K562 (cell line): ENCODE data around the gene FAM50A. TPM values are rescaled to one million over a fixed set of nuclear protein-coding genes. Genes with fewer than 3 reads are reported as not detected.

ENCODE experiments used
- CBFB ChIP-seq: sonication (generic); formaldehyde crosslinking; IDR thresholded peaks from 2 replicates; pipeline ENCODE4 v1.4.0; 2020; ENCODE audit warnings: mild to moderate bottlenecking, missing genetic modification reagents
- CCAR2 ChIP-seq: fragments of 200-400 bp; formaldehyde crosslinking; IDR thresholded peaks from 2 replicates; pipeline ENCODE4 v1.6.1; 2017; ENCODE audit warnings: mild to moderate bottlenecking, low read depth, low read length
- ETS1 ChIP-seq: conservative IDR thresholded peaks from 2 replicates; pipeline ENCODE4 v1.6.1; 2011; ENCODE audit warnings: low read depth, mild to moderate bottlenecking, low read length; ENCODE audit not compliant: control insufficient read depth
- ETV5 ChIP-seq: sonication (generic); formaldehyde crosslinking; IDR thresholded peaks from 2 replicates; pipeline ENCODE4 v1.4.0; 2020; ENCODE audit warnings: low read depth, mild to moderate bottlenecking, missing genetic modification reagents
- EWSR1 ChIP-seq: fragments of 450-650 bp; IDR thresholded peaks from 2 replicates; pipeline ENCODE4 v1.6.1; 2018; ENCODE audit warnings: borderline replicate concordance, mild to moderate bottlenecking, low read depth, moderate library complexity; ENCODE audit not compliant: partially characterized antibody
- GTF2A2 ChIP-seq: IDR thresholded peaks from 2 replicates; pipeline ENCODE4 v1.6.1; 2016; ENCODE audit warnings: mild to moderate bottlenecking, missing genetic modification characterization, missing compliant biosample characterization
- HDAC1 ChIP-seq, 2 experiments: fragments of 450-650 bp; IDR thresholded peaks; 2 replicates each; pipeline ENCODE4 v1.6.1; 2016 to 2017; ENCODE audit warnings: inconsistent platforms in 1 of 2, mild to moderate bottlenecking in 1 of 2, moderate library complexity in 1 of 2
- HDAC3 ChIP-seq: fragments of 450-650 bp; IDR thresholded peaks from 2 replicates; pipeline ENCODE4 v1.6.1; 2018; ENCODE audit warnings: borderline replicate concordance, mild to moderate bottlenecking, moderate library complexity; ENCODE audit not compliant: partially characterized antibody
- HNRNPH1 ChIP-seq: fragments of 200-400 bp; formaldehyde crosslinking; optimal IDR thresholded peaks from 2 replicates; pipeline ENCODE3; 2017; ENCODE audit warnings: low read depth, mild to moderate bottlenecking, low read length, moderate library complexity
- LCOR ChIP-seq: sonication (generic); formaldehyde crosslinking; IDR thresholded peaks from 2 replicates; pipeline ENCODE4 v1.8.0; 2022; ENCODE audit warnings: mild to moderate bottlenecking, missing genetic modification reagents
- LEF1 ChIP-seq: fragments of 450-650 bp; IDR thresholded peaks from 2 replicates; pipeline ENCODE4 v1.6.1; 2016; ENCODE audit warnings: mild to moderate bottlenecking
- PHB ChIP-seq: fragments of 250-450 bp; sonication (Bioruptor Pico); IDR thresholded peaks from 2 replicates; pipeline ENCODE4 v1.5.0; 2021
- RAD21 ChIP-seq, 2 experiments: fragments of 250-450 bp in 1 of 2; fragments of 450-650 bp in 1 of 2; sonication (Bioruptor Pico) in 1 of 2; formaldehyde crosslinking in 1 of 2; IDR thresholded peaks in 1 of 2; conservative IDR thresholded peaks in 1 of 2; 2 replicates each; pipeline versions ENCODE4 v1.4.0 to v1.8.0; 2020 to 2022; ENCODE audit warnings: mild to moderate bottlenecking in 2 of 2, moderate library complexity in 1 of 2
- SAP30 ChIP-seq: fragments of 200-600 bp; sonication (generic); IDR thresholded peaks from 2 replicates; pipeline ENCODE4 v1.6.1; 2012; ENCODE audit warnings: borderline replicate concordance, low read depth, mild to moderate bottlenecking, moderate library complexity, low read length, control low read depth, inconsistent platforms; ENCODE audit not compliant: insufficient read depth, poor library complexity, severe bottlenecking
- SMARCA5 ChIP-seq: fragments of 450-650 bp; IDR thresholded peaks from 2 replicates; pipeline ENCODE4 v1.6.1; 2016
- SMC3 ChIP-seq: conservative IDR thresholded peaks from 2 replicates; pipeline ENCODE4 v1.6.1; 2011; ENCODE audit warnings: low read depth, low read length, improper control_type of control experiment; ENCODE audit not compliant: insufficient read depth
- TCF3 ChIP-seq: sonication (generic); formaldehyde crosslinking; IDR thresholded peaks from 2 replicates; pipeline ENCODE4 v1.4.0; 2020; ENCODE audit warnings: mild to moderate bottlenecking, missing genetic modification reagents
- TCFL5 ChIP-seq: fragments of 250-450 bp; sonication (Bioruptor Pico); conservative IDR thresholded peaks from 2 replicates; pipeline ENCODE4 v1.6.1; 2021; ENCODE audit warnings: mild to moderate bottlenecking, moderate library complexity, matching md5 sums
- THRA ChIP-seq: fragments of 450-650 bp; IDR thresholded peaks from 2 replicates; pipeline ENCODE4 v1.6.1; 2017; ENCODE audit warnings: mild to moderate bottlenecking, moderate library complexity
- ZBTB26 ChIP-seq: fragments of 450-650 bp; formaldehyde crosslinking; IDR thresholded peaks from 2 replicates; pipeline ENCODE4 v1.4.0; 2022; ENCODE audit warnings: missing genetic modification characterization
- ZNF263 ChIP-seq: sonication (generic); formaldehyde crosslinking; IDR thresholded peaks from 2 replicates; pipeline ENCODE4 v1.8.0; 2022; ENCODE audit warnings: mild to moderate bottlenecking, missing genetic modification reagents, borderline replicate concordance
- ZNF445 ChIP-seq: fragments of 250-450 bp; sonication (Bioruptor Pico); IDR thresholded peaks from 2 replicates; pipeline ENCODE4 v1.4.0; 2020; ENCODE audit warnings: low read depth, mild to moderate bottlenecking, moderate library complexity
- ZNF696 ChIP-seq: fragments of 250-450 bp; sonication (Bioruptor Pico); conservative IDR thresholded peaks from 2 replicates; pipeline ENCODE4 v1.4.0; 2020; ENCODE audit warnings: mild to moderate bottlenecking, moderate library complexity
- polyA plus RNA-seq, 8 experiments: library from polyadenylated mRNA; depleted of rRNA in 4 of 8; stranded (reverse) in 5 of 8; unstranded in 3 of 8; fragments of >200 nt; fragmentation: Nextera tagmentation in 2 of 8; fragmentation: Illumina TruSeq in 1 of 8; extraction: Ambion mirVana in 2 of 8; extraction: Trizol in 1 of 8; gene quantifications; 2 replicates each; pipeline versions ENCODE4 v1.2.1 to v1.2.3, GENCODE V29; 2011 to 2014; ENCODE audit warnings: inconsistent platforms in 1 of 8, missing spikeins in 1 of 8
- total RNA-seq, 7 experiments: library from RNA; depleted of rRNA in 6 of 7; stranded (reverse); fragments of >200 nt in 6 of 7; fragmentation: Illumina TruSeq in 2 of 7; extraction: Trizol in 2 of 7; gene quantifications; 2 replicates each; pipeline versions ENCODE4 v1.2.1 to v1.2.3, GENCODE V29; 2011 to 2021; ENCODE audit warnings: low replicate concordance in 1 of 7
- TF ChIP-seq, protein P1 (sequence below): fragments of 250-450 bp; sonication (Bioruptor Pico); IDR thresholded peaks from 2 replicates; pipeline ENCODE4 v1.8.0; 2021; ENCODE audit warnings: mild to moderate bottlenecking, moderate library complexity

The FAM50A gene
- total and polyA plus RNA-seq, 9 of the 15 experiments (the other 6 are each of a cell fraction or from before 2014, with no cell fraction given): 4.4 to 114 (median 67.3) TPM

DNA sequence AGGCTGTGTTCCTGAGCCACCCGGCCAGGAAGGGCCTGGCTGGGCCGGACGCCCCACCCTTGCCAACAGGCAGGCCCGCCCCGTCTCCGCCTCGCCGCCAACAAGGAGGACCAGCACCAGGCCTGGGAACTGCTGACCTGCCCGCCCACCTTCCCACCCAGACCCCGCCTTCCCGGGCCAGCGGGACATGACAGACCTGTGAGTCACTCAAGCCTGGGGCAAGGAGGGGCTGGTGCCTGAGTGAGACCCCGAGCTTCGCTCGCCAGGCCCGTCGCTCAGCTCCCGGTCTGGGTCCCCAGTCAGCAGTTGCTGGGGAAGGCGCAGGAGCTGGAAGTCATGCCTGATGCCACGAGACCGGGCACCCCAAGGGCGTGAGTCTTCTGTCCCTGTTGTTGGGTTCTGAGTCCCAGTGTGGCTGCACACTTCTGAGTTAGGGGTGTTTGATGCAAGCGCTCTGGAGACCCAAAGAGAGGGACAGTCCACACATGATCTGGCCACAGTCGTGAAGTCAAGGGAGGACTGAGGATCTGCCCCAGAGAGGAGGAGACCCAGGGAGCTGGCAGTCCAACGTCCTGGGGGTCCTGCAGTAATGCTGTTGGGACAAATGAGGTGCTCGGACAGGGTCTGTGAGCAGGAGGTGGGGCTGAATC, 34.6 kb upstream of the FAM50A start, which contains the start of gene DNASE1L1 (continued):
- no peak for TF ChIP-seq GTF2A2
- no peak for TF ChIP-seq ZBTB26
- no peak for TF ChIP-seq TCFL5 (CRISPR knock-in tag)
- TF ChIP-seq CCAR2: no peak
- TF ChIP-seq LCOR (CRISPR knock-in tag): no peak; the same call in 1 of the 2 replicates
- no peak for TF ChIP-seq ETS1
- no peak for TF ChIP-seq ZNF696
- TF ChIP-seq ZNF445 (CRISPR knock-in tag): no peak
- TF ChIP-seq THRA: no peak
- TF ChIP-seq SMC3: no peak
- TF ChIP-seq LEF1: no peak
- no peak for TF ChIP-seq CBFB (CRISPR knock-in tag)
- TF ChIP-seq ZNF263 (CRISPR knock-in tag): no peak
- no peak for TF ChIP-seq RAD21 (CRISPR knock-in tag; conservative IDR thresholded peaks at IDR 0.05 in 1 of 2, IDR thresholded peaks at IDR 0.05 in 1 of 2)
- TF ChIP-seq HDAC1 (IDR thresholded peaks at IDR 0.05): 0 out of 4 replicates have a peak, but pooled peaks of 1 of the 2 experiments have one; percentile 11
- TF ChIP-seq, protein P1, sequence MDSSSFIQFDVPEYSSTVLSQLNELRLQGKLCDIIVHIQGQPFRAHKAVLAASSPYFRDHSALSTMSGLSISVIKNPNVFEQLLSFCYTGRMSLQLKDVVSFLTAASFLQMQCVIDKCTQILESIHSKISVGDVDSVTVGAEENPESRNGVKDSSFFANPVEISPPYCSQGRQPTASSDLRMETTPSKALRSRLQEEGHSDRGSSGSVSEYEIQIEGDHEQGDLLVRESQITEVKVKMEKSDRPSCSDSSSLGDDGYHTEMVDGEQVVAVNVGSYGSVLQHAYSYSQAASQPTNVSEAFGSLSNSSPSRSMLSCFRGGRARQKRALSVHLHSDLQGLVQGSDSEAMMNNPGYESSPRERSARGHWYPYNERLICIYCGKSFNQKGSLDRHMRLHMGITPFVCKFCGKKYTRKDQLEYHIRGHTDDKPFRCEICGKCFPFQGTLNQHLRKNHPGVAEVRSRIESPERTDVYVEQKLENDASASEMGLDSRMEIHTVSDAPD (CRISPR knock-in tag): no peak
- TF ChIP-seq PHB (CRISPR knock-in tag): no peak
- no peak for TF ChIP-seq SAP30
- TF ChIP-seq ETV5 (CRISPR knock-in tag): no peak
- TF ChIP-seq TCF3: no peak
- TF ChIP-seq HNRNPH1: no peak
- no peak for TF ChIP-seq SMARCA5
- no peak for TF ChIP-seq EWSR1
- TF ChIP-seq HDAC3: no peak
